ENCODE data around the gene CEP63. TPM values are rescaled to one million over a fixed set of nuclear protein-coding genes. Genes with fewer than 3 reads are reported as not detected.

CEP63 gene
- total RNA-seq, 2 donors from 2014 or later = 21.2 to 33.0 TPM

DNA sequence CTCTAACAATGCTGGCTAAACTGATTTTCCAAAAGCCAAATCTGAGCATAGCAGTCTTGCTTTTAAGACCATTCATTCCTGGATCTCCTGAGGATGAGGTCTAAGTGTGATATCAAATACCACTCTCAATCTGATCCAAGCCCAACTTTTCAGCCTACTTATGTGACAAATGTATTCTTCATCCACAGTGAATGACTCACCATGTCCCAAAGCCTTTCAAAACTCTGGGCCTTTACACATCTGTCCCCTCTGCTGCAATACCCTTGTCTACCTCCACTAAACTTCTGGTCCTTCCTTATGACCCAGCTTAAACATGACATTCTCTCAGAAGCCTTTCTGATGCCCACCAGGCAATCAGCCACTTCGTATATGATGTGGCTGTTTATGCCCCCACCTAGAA lies 4.7 kb upstream of the CEP63 start:
- Mint-ChIP-seq H3K4me1 (peaks cover 17% of the 10 kb centered on the region), H3K9me3 (no peaks in the 10 kb centered on the region), H3K36me3 (ENCODE audit: low read depth) (peaks cover 43% of the 10 kb centered on the region), H3K27ac (no peak overlapping the region), H3K4me3 (no peak overlapping the region), H3K27me3 (ENCODE audit: insufficient read depth) (no peaks in the 10 kb centered on the region)
- no peak overlapping the region for H3K4me3 ChIP-seq (ENCODE audit: low read length)
- TF ChIP-seq, protein P1, sequence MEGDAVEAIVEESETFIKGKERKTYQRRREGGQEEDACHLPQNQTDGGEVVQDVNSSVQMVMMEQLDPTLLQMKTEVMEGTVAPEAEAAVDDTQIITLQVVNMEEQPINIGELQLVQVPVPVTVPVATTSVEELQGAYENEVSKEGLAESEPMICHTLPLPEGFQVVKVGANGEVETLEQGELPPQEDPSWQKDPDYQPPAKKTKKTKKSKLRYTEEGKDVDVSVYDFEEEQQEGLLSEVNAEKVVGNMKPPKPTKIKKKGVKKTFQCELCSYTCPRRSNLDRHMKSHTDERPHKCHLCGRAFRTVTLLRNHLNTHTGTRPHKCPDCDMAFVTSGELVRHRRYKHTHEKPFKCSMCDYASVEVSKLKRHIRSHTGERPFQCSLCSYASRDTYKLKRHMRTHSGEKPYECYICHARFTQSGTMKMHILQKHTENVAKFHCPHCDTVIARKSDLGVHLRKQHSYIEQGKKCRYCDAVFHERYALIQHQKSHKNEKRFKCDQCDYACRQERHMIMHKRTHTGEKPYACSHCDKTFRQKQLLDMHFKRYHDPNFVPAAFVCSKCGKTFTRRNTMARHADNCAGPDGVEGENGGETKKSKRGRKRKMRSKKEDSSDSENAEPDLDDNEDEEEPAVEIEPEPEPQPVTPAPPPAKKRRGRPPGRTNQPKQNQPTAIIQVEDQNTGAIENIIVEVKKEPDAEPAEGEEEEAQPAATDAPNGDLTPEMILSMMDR (conservative IDR thresholded peaks at IDR 0.05) = no peak
- H3K4me1 ChIP-seq (ENCODE audit: control insufficient read depth, insufficient read depth, low read length) = peaks cover 25% of the 10 kb centered on the region
- H3K27me3 ChIP-seq (ENCODE audit: control insufficient read depth, insufficient read depth, low read length, poor library complexity, severe bottlenecking) = no peaks in the 10 kb centered on the region
- H3K9ac ChIP-seq (ENCODE audit: extremely low read depth, low read length, poor library complexity, severe bottlenecking) = no peak overlapping the region
- no peak for DNase-seq
- 94 to 100% methylated on average over 1 of the region's 1 CpG for WGBS, 2 experiments (ENCODE audit: insufficient coverage in 1 of 2, insufficient read length in 1 of 2)
- H3K27ac ChIP-seq (ENCODE audit: low read depth, low read length) = no peak overlapping the region
- peaks cover 62% of the 10 kb centered on the region for H3K36me3 ChIP-seq (ENCODE audit: control insufficient read depth, insufficient read depth, low read length)
- no peaks in the 10 kb centered on the region for H3K9me3 ChIP-seq (ENCODE audit: control insufficient read depth, low read length)

DNA sequence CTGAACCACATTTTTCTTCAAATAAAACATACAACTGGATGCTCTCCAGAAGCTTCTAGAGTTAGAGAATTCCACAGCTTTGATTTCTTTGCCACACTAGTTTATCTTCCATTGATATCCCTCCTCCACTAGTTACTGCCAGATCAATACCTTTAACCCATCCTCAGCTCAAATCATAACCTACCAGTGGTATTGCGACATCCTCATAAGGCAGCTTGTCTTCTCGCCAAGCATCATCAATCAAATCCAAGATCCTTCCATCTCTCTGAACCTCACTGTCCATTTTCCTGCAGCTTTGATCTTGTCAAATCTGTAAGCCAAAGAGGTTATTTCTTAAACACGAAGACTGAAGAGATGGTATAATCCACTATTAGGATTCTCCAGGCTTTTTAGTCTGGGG lies 3.2 kb upstream of the CEP63 start:
- Mint-ChIP-seq H3K4me3 (no peak overlapping the region), H3K4me1 (peaks cover 24% of the 10 kb centered on the region), H3K9me3 (no peaks in the 10 kb centered on the region), H3K27me3 (ENCODE audit: insufficient read depth) (no peaks in the 10 kb centered on the region), H3K36me3 (ENCODE audit: low read depth) (peaks cover 32% of the 10 kb centered on the region), H3K27ac (no peak overlapping the region)
- H3K36me3 ChIP-seq (ENCODE audit: control insufficient read depth, insufficient read depth, low read length) = peaks cover 53% of the 10 kb centered on the region
- 91 to 92% methylated on average over 3 of the region's 3 CpGs for WGBS, 2 experiments (ENCODE audit: insufficient coverage in 1 of 2, insufficient read length in 1 of 2)
- no peak overlapping the region for H3K9ac ChIP-seq (ENCODE audit: extremely low read depth, low read length, poor library complexity, severe bottlenecking)
- no peaks in the 10 kb centered on the region for H3K27me3 ChIP-seq (ENCODE audit: control insufficient read depth, insufficient read depth, low read length, poor library complexity, severe bottlenecking)
- no peak overlapping the region for H3K4me3 ChIP-seq (ENCODE audit: low read length)
- H3K27ac ChIP-seq (ENCODE audit: low read depth, low read length) = no peak overlapping the region
- TF ChIP-seq, protein P1 (conservative IDR thresholded peaks at IDR 0.05) = no peak
- no peaks in the 10 kb centered on the region for H3K9me3 ChIP-seq (ENCODE audit: control insufficient read depth, low read length)
- peaks cover 18% of the 10 kb centered on the region for H3K4me1 ChIP-seq (ENCODE audit: control insufficient read depth, insufficient read depth, low read length)
- no peak for DNase-seq

DNA sequence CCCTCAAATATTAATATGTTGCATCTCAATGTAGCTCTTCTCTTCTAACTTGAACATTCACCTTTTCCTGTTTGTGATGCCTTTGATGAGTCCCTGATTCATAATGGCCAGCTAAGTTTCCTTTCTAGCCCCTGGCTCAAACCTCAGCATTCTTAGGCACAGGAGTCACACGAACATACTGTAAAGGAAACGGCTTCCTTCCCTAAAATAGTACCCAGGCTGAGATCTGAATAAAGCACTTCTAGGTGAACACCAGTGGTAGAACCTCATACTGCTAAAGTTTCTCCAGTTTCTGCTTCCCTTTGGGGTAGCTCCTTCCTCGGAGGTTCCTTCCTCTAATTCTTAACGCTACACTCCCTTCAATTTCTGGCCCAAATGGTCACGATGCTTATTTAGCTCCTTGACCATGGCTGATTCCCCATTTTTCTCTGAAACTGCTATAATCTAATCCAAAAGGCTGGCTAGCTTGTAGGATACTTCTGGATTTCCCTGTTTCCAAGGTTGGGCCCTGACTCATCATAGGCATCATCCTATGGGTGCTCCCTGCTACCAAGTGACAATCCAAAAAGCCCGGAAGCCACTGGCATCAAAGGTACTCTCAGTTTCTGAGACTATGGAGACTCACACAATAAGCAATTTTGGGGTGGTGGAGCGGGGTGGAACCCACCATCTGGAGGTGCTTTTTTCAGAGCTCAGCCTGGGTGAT lies 2.5 kb upstream of the CEP63 start:
- Histone ChIP-seq H3K36me3 (ENCODE audit: control insufficient read depth, insufficient read depth, low read length) (peaks cover 49% of the 10 kb centered on the region), H3K4me1 (ENCODE audit: control insufficient read depth, insufficient read depth, low read length) (peaks cover 11% of the 10 kb centered on the region), H3K4me3 (ENCODE audit: low read length) (no peak overlapping the region), H3K27me3 (ENCODE audit: control insufficient read depth, insufficient read depth, low read length, poor library complexity, severe bottlenecking) (no peaks in the 10 kb centered on the region), H3K9ac (ENCODE audit: extremely low read depth, low read length, poor library complexity, severe bottlenecking) (no peak overlapping the region), H3K27ac (ENCODE audit: low read depth, low read length) (no peak overlapping the region), H3K9me3 (ENCODE audit: control insufficient read depth, low read length) (no peaks in the 10 kb centered on the region)
- no peak overlapping the region for H3K27ac Mint-ChIP-seq
- no peak overlapping the region for H3K4me3 Mint-ChIP-seq
- WGBS, 2 experiments (ENCODE audit: insufficient coverage in 1 of 2, insufficient read length in 1 of 2) = 93 to 95% methylated on average over 6 to 7 of the region's 7 CpGs
- H3K9me3 Mint-ChIP-seq = no peaks in the 10 kb centered on the region
- no peaks in the 10 kb centered on the region for H3K27me3 Mint-ChIP-seq (ENCODE audit: insufficient read depth)
- no peak for DNase-seq
- TF ChIP-seq, protein P1 (conservative IDR thresholded peaks at IDR 0.05) = no peak
- peaks cover 26% of the 10 kb centered on the region for H3K36me3 Mint-ChIP-seq (ENCODE audit: low read depth)
- H3K4me1 Mint-ChIP-seq = peaks cover 19% of the 10 kb centered on the region

Measured in endodermal cell (in vitro differentiated cells).